ENCODE measurements around the gene TCN1.

Gene TCN1

DNA sequence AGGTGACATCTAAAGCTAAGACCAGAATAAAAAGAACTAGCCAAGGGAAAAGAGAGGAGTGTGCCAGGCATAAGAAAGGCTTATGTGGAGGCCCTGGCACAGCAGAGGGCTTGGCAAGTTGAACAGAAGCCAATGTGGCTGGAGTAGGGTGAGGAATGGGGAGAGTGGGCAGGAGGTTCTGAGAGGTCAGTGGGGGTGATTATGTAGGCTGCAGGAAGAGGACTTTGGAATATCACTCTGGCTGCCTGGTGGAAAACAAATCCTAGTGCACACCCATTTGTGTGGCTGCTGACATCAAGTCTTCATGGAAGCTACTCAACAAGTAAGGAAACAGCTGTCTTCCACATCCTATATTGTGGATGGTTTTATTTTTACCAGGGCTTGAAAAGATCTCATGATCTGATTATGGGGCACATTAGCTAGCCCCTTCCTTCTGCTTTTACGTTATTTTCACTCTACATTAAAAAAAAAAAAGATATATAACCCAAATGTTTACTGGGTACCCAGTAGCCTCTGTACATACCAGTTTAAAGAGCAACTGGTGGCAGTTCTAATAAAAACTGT, 59.2 kb downstream of the TCN1 start:
- no peak for DNase-seq (ENCODE audit: low spot score)

DNA sequence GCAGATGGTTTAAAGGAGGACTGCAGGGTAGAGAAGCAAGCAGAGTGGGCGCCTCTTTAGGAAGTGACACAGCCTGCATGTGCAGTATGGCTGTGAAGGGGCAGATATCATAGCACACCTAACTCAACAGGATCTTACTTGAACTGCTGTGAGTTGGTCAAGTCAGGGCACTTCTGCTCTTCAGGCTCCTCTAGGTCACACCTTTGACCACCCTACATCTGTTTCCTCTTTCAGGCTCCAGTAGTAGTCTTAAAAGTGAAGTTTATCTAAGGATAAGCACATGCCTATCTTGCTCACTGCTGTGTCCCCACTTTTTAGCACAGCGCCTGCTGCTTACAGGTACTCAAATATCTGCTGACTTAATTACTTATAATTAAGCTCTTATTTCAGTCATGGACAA, 62.2 kb downstream of the TCN1 start:
- no peak for DNase-seq (ENCODE audit: low spot score)

Measured in kidney capillary endothelial cell (primary cell).